GM19240 (cell line): ENCODE results near the gene MVK.

Source experiments
- DNase-seq: peaks from one replicate; pipeline ENCODE4 v3.0.0; 2011; ENCODE audit warnings: low spot score; ENCODE audit not compliant: insufficient read length

MVK gene

GRCh38 chr12:109573029-109573913 lies at the start of gene MVK, which contains the start of gene MMAB:
Gene MVK, plus strand, starts transcription at chr12:109573794. Its CDS starts 1,029 bp downstream, at chr12:109574823.
Gene MMAB, minus strand, starts transcription at chr12:109573504. Its CDS starts 24 bp downstream, at chr12:109573480.
- peak; percentile 98 for DNase-seq

GRCh38 chr12:109524466-109525278 lies 48.9 kb upstream of the MVK start:
- no peak for DNase-seq

- no peak for DNase-seq
Measured at GRCh38 chr12:109525279-109525585, 48.4 kb upstream of the MVK start.

- DNase-seq = no peak
Measured at GRCh38 chr12:109527489-109528123, 46.0 kb upstream of the MVK start.

- no peak for DNase-seq
Measured at GRCh38 chr12:109529691-109530640, 43.6 kb upstream of the MVK start.

GRCh38 chr12:109531411-109531810 lies 42.2 kb upstream of the MVK start:
- DNase-seq = no peak

- no peak for DNase-seq
Measured at GRCh38 chr12:109532721-109533486, 40.7 kb upstream of the MVK start.

- no peak for DNase-seq
Measured at GRCh38 chr12:109533487-109533740, 40.2 kb upstream of the MVK start.

GRCh38 chr12:109534456-109534855 lies 39.1 kb upstream of the MVK start:
- no peak for DNase-seq

- no peak for DNase-seq
Measured at GRCh38 chr12:109535231-109535862, 38.2 kb upstream of the MVK start.

- no peak for DNase-seq
Measured at GRCh38 chr12:109535863-109536250, 37.7 kb upstream of the MVK start.

- DNase-seq = no peak
Measured at GRCh38 chr12:109537136-109537535, 36.5 kb upstream of the MVK start.

- DNase-seq = no peak
Measured at GRCh38 chr12:109538191-109538863, 35.3 kb upstream of the MVK start.

- DNase-seq = no peak
Measured at GRCh38 chr12:109539508-109539907, 34.1 kb upstream of the MVK start.

- DNase-seq = no peak
Measured at GRCh38 chr12:109540526-109541412, 32.8 kb upstream of the MVK start.

GRCh38 chr12:109541413-109541726 lies 32.2 kb upstream of the MVK start:
- DNase-seq = no peak

- no peak for DNase-seq
Measured at GRCh38 chr12:109542014-109542413, 31.6 kb upstream of the MVK start.

- DNase-seq = no peak
Measured at GRCh38 chr12:109542876-109543275, 30.7 kb upstream of the MVK start.
